Measurements from ENCODE around the gene COL1A1.

DNA sequence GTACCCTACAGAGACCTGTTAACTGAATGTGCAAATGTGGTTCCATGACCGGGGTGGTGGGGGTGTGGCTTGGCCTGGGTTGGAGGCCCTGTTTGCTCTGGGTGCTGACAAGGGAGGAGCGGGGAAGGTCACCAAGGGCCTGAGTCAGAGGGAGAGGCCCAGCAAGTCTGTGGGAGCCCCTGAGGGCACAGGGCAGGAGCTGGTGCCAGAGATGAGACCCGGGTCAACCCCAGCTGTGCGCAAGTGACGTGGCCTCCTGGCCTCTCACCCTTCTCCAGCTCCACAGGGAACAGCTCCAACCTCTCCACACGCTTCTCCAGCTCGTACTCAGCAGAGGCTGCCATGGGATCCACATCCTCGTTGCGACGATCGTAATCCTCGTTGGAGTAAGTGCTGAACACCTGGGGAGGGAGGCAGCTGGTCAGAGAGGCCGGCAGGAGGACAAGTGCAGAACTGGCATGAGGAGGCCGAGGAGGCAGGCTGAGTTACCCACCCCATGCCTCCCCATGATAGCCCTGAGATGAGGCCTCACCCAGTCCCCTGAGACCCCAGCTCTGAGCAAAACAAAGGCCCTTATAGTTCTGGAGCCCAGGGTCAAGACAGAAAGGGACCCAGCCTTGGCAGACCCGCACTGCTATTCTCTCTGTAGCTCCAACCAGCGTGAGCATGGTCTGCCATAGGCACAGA lies 56.4 kb downstream of the COL1A1 start:
- TF ChIP-seq, protein P1, sequence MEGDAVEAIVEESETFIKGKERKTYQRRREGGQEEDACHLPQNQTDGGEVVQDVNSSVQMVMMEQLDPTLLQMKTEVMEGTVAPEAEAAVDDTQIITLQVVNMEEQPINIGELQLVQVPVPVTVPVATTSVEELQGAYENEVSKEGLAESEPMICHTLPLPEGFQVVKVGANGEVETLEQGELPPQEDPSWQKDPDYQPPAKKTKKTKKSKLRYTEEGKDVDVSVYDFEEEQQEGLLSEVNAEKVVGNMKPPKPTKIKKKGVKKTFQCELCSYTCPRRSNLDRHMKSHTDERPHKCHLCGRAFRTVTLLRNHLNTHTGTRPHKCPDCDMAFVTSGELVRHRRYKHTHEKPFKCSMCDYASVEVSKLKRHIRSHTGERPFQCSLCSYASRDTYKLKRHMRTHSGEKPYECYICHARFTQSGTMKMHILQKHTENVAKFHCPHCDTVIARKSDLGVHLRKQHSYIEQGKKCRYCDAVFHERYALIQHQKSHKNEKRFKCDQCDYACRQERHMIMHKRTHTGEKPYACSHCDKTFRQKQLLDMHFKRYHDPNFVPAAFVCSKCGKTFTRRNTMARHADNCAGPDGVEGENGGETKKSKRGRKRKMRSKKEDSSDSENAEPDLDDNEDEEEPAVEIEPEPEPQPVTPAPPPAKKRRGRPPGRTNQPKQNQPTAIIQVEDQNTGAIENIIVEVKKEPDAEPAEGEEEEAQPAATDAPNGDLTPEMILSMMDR (IDR thresholded peaks at IDR 0.05; ENCODE audit: low read depth, low read length, missing input control), result no peak
- TF ChIP-seq SP1 (IDR thresholded peaks at IDR 0.05) (peak; percentile 80), YY1 (IDR thresholded peaks at IDR 0.05) (no peak), RXRA (IDR thresholded peaks at IDR 0.05) (peak; percentile 82 to 95), TAF1 (conservative IDR thresholded peaks at IDR 0.05) (no peak), JUND (IDR thresholded peaks at IDR 0.05) (peak in 1 of 2 donors; percentile 61), RAD21 (IDR thresholded peaks at IDR 0.05) (peak in 1 of 2 donors; percentile 21)
- TF ChIP-seq, protein P2, sequence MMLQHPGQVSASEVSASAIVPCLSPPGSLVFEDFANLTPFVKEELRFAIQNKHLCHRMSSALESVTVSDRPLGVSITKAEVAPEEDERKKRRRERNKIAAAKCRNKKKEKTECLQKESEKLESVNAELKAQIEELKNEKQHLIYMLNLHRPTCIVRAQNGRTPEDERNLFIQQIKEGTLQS (IDR thresholded peaks at IDR 0.05), result no peak
- TF ChIP-seq, protein P3, sequence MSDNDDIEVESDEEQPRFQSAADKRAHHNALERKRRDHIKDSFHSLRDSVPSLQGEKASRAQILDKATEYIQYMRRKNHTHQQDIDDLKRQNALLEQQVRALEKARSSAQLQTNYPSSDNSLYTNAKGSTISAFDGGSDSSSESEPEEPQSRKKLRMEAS (IDR thresholded peaks at IDR 0.05), result no peak
- TF ChIP-seq, protein P4, sequence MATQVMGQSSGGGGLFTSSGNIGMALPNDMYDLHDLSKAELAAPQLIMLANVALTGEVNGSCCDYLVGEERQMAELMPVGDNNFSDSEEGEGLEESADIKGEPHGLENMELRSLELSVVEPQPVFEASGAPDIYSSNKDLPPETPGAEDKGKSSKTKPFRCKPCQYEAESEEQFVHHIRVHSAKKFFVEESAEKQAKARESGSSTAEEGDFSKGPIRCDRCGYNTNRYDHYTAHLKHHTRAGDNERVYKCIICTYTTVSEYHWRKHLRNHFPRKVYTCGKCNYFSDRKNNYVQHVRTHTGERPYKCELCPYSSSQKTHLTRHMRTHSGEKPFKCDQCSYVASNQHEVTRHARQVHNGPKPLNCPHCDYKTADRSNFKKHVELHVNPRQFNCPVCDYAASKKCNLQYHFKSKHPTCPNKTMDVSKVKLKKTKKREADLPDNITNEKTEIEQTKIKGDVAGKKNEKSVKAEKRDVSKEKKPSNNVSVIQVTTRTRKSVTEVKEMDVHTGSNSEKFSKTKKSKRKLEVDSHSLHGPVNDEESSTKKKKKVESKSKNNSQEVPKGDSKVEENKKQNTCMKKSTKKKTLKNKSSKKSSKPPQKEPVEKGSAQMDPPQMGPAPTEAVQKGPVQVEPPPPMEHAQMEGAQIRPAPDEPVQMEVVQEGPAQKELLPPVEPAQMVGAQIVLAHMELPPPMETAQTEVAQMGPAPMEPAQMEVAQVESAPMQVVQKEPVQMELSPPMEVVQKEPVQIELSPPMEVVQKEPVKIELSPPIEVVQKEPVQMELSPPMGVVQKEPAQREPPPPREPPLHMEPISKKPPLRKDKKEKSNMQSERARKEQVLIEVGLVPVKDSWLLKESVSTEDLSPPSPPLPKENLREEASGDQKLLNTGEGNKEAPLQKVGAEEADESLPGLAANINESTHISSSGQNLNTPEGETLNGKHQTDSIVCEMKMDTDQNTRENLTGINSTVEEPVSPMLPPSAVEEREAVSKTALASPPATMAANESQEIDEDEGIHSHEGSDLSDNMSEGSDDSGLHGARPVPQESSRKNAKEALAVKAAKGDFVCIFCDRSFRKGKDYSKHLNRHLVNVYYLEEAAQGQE (IDR thresholded peaks at IDR 0.05), result no peak
- TF ChIP-seq, protein P5, sequence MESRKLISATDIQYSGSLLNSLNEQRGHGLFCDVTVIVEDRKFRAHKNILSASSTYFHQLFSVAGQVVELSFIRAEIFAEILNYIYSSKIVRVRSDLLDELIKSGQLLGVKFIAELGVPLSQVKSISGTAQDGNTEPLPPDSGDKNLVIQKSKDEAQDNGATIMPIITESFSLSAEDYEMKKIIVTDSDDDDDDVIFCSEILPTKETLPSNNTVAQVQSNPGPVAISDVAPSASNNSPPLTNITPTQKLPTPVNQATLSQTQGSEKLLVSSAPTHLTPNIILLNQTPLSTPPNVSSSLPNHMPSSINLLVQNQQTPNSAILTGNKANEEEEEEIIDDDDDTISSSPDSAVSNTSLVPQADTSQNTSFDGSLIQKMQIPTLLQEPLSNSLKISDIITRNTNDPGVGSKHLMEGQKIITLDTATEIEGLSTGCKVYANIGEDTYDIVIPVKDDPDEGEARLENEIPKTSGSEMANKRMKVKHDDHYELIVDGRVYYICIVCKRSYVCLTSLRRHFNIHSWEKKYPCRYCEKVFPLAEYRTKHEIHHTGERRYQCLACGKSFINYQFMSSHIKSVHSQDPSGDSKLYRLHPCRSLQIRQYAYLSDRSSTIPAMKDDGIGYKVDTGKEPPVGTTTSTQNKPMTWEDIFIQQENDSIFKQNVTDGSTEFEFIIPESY (IDR thresholded peaks at IDR 0.05), result no peak

All from liver (tissue), 3 donors.